Stimulated activated CD8-positive, alpha-beta memory T cell treated with anti-CD3 and anti-CD28 coated beads, Interleukin-4, amount 100 ng/mL, for 4 hours (primary cell): ENCODE results near the gene ATP9A.
"Not testable (repeated sequence)": the region's sequence is repeated elsewhere in the genome, so short reads cannot be mapped to it uniquely, and the experiment has no call there.

ENCODE experiments used
- DNase-seq, 2 donors: peaks; one replicate each; pipeline ENCODE4 v3.0.0-alpha.2; 2020; ENCODE audit warnings: low read depth in 2 of 2, low spot score in 1 of 2

ATP9A gene

DNA sequence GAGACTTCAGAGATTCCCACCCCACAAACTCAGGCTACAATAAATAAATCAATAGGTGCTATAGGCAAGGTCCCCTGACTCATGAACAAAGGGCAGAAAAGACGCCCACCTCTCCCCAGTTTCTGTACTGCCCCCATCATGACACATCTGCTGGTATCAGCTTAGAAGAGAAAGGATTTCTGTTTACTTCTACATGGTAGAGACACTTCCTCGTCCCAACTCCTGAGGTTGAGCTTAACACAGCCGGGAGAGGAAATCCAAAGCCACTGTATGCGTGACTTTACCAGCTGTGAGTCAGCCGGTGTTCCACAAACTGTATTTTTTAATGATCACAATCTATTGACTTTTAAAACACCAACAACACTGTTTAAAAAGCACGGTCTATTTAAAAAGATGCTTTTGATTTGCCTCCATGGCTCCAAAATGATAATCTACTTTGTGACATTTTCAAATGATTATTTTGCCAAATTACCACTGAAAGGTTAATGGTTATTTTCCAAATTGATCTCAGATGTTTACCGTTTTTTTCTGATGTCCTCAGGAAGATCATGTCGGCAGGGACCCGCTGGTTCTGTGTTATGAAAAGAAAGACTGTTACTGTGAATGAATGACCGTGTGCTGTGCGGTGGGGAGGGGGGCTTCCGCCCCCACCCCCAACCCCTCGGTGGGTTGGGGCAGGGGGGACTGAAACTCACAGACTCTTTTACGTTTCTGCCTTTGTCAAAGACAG, 72.5 kb downstream of the ATP9A start:
- DNase-seq, result no peak

DNA sequence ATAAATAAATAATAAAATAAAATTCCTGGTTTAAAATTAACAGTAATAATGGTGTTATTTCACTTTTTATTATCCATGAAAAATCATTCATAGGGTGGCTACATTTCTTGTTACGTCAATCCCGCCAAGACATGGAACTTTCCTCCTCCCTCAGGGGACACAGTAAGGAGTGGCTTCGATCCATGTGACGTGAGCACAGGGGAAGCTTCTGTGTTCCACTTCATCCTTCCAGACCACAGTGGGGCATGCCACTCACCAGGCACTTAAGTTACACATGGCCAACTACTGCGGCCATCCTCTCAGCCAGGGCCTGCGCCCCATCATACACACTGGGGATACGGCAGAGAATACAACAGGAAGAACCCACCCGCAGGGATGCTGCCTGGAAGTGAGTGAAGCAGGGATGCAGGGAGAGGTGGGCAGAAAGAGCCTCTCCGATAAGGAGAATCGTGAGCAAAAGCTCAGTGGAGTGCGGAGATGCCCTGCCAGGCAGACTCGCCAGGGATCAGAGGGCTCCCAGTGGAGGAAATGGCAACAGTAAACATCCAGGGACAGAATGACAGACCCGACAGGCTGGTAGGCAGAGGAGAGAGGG, 75.3 kb downstream of the ATP9A start:
- no peak for DNase-seq

DNA sequence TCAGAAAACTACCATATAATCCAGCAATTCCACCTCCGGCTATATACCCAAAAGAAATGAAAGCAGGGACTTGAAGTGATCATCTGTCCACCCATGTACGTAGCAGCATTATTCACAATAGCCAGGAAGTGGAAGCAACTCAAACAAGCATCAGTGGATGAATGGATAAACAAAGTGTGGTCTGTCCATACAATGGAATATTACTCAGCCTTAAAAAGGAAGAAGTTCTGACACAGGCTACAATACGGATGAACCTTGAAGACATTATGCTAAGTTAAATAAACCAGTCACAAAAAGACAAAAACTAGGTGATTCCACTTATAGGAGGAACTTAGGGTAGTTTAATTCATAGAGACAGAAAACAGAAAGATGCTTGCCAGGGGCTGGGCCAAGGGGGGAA, 76.5 kb downstream of the ATP9A start:
- DNase-seq, result no peak

DNA sequence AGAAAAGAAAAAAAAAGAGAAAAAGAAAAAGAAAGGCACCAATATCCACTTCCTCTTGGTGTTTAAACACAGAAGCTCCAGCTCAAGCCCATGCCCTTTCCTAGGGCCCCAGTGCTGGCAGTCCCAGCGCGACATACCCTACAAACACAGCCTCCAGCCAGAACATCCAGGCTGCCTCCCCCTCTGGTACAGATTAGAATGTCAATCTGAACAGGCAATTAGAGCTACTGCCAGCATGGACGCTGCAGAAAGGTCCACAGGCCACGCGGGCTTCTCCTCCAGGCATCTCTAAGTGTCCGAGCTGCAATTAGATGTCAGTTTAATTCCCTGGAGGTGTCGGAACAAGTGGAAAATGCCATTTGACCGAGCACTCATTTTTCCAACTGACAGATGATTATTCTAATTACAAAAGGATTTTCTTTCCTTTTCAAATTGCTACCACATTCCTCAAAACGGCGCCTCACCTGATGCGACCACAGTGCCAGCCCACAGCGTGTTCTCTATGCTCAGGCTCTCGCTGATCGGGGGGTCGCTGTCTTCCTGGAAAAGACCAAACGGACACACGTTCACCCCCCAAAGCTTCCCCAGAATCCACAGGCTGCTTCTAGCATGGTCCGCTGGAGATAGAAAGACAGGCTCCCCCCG, 79.5 kb downstream of the ATP9A start:
- DNase-seq, result no peak

DNA sequence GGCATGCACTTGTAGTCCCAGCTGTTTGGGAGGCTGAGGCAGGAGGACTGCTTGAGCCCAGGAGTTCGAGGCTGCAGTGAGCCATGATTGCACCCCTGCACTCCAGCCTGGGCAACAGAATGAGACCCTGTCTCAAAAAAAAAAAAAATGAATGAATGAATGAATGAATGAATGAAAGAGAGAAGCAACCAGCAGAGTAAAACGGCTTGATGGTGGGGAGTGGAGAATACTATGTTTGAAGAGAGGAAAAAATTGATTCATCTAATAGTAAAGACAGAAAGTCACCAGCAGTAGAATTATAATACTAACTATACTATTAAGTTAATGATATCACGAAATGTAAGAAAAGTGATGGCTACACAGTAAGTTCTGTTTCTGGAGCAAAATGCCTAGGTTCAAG, 80.6 kb downstream of the ATP9A start:
- no peak for DNase-seq

DNA sequence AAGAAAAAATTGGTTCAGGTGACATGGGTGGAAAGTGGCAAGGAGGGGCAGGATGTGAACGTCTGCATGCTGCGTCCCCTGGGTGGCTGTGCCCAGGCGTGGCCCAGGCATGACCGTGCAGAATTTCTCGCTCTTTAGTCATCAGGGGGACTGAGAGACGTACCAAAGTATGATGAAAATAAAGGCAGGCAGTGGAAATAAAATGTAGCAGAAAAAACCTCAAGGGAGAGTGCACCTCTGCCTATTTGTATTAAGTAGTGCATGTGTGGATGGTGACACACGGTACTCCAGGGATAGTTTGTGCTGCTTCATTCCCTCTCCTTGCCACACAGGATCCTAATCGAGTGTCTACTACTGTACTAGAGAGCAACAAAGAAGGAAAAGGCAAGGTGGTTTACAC, 81.1 kb downstream of the ATP9A start:
- no peak for DNase-seq

DNA sequence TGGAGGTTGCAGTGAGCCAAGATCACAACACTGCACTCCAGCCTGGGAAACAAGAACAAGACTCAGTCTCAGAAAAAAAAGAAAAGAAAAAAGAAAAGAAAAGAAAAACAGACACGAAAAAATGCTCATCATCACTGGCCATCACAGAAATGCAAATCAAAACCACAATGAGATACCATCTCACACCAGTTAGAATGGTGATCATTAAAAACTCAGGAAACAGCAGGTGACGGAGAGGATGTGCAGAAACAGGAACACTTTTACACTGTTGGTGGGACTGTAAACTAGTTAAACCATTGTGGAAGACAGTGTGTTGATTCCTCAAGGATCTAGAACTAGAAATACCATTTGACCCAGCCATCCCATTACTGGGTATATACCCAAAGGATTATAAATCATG, 82.7 kb downstream of the ATP9A start:
- DNase-seq, result not testable (repeated sequence)

DNA sequence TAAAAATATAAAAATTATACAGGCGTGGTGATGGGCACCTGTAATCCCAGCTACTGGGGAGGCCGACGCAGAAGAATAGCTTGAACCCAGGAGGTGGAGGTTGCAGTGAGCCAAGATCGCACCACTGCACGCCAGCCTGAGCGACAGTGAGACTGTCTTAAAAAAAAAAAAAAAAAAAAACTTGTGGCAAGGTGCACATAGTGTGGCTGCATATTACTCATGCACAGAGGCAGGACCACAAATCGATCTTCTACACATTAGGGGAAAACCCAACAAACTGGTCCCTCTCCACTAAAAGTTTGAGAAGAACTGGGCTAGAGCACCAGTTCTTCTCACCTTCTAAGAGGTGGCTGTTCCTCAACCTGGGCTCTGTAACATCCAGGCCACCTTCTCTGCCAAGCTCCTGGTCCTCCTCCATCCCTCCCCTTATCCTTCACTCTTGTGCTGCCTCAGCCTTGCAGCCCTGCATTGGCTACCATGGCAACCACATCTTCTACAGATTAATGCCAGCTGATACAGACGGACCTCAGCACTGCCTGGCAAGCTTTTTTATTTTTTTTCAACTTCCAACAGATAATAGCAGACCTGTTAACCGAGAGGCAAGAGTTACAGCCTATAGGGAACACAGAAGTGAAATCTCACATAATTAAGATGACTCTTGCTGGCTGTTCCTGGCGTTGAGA, 88.0 kb downstream of the ATP9A start:
- no peak for DNase-seq

DNA sequence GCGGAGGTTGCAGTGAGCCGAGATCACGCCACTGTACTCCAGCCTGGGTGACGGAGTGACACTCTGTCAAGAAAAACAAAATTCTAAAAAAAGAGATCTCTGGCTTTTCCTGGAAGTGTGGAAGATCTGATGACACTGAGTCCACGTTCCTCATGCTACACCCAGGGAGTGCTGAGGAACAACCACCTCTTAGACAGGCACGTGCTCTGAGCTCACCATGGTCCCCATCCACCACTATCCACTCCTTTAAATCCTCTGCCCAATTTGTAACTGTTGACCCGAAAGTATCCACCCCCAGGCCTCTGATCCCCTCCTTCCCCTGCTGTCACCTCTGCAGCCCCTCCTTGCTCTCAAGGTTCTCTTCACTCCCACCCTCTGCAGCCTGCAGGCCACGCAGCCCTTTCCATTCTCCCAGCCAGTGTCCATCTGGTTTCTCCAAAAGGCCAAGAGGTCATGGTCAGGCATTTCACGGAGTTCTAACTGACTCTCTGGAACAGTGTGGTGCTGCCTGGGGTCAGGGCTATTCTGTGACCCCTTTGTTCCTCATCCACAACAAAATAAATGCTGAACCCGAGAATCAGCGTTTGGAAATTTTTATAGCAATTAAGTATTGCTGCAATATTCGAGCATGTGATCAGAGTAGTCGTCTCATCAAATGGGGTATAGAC, 88.8 kb downstream of the ATP9A start:
- no peak for DNase-seq

DNA sequence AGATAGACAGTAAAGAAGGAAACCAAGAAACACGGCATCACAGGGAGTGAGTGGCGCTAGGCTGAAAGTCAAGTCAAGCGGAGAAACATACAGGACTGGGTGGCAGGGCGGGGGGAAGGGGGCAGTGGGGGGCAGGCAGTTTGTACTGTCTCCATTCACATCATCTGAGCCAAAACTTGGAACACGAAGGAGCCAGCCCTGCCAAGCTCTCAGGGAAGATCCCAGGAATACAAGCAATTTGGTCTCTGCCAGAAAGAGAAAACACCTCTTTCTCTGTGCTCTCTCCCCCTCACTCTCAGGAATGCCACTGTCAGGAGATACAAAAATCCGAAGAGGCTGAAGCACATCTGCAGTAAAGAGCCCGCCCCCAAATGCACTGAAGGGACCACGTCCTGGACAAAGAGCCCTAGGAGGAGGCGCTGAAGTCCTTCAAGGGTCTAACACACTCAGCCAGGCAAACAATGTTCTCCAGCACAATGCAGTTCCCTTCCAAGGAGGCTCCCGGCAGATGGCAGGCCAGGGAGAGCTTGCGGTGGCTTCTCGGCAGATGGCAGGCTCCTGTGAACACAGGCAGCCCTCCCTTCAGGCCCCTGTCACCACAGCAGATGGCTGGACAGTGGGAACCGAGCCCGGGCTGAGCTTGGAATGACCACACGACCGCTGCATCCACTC, 90.0 kb downstream of the ATP9A start:
- no peak for DNase-seq

DNA sequence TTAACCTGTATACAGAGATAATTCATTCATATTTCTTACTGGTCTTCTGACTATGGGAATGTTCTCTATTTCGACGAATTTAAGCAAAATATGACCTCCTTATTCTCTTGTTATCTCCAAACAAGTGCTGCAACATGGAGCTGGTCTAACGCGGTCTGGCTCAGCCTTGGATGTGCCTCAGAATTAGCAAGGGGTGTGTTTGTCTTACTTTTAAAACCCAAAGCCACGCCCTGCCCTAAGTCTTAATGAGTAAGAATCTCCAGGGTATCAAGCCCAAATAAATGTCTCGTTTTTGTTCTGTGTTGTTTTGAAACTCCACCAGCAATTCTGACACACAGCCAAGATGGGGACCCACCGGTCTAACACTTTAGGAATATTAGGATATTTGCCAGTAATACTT, 99.2 kb downstream of the ATP9A start:
- no peak for DNase-seq

DNA sequence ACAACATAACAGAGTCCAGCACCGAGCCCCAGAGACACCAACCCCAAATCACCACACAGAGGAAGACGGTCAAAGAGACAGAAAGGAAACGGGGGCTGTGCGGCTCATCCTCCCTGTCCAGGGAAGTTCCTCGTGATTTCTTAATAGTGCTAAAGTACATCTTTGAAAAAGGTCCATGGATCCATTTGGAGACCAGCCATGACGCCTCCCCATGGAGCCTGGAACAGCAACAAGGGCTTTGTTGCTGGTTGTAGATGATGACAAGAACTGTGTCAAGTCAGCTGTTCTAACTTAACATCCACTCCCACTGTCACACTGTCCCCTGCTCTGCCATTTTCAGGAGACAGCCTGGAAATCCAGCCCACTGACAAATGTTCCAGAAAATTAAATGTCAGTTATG, 99.7 kb downstream of the ATP9A start:
- no peak for DNase-seq

DNA sequence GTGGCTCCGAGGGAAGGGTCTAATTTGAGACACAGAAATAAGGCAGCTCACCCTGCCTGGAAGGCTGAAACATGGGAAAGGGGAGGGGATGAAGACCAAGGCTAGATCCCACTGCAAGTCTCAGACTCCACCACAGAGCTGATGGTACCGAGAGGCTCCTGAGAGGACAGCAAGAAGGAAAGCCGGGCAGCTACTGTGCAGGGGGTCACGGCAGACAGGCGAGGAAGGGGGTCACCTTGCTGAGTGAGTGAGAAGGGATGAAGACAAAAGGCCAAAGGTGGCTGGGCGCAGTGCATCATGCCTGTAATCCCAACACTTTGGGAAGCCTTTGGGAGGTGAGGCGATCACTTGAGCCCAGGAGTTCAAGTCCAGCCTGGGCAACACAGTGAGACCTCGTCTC, 100.7 kb downstream of the ATP9A start:
- no peak for DNase-seq

DNA sequence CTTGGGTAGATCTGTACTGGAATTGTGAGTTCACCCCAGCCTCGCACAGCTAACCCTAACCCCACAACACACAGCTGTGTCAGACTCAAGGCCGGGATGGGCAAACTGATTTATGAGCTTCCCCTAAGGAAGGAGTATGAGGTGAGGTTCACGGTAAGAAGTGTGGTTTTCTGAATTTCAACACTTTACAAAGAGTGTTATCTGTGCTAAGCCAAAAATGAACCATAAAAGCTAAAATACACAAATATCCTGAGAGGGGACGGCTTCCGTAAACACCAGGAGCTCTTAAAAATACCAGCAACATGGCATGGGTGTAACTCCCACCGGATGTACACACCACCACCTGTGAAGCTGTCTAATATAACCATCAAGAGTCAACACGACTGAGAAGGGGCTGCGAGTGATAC, 101.2 kb downstream of the ATP9A start:
- no peak for DNase-seq

DNA sequence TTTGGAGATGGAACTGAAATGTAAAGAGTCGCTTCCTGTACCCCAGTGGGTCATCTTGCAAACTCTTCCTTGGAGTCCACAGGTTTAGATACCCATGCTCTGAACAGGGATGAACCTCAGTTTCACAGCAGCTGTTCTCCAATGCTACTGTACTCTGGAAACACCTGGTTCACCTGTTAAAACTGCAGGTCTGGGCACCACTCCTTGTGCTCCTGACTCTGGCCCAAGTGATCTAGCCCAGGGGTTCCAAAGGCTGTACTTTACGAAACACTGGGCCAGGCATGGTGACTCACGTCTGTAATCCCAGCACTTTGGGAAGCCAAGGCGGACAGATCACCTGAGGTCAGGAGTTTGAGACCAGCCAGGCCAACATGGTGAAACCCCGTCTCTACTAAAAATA, 102.1 kb downstream of the ATP9A start:
- DNase-seq, result no peak

DNA sequence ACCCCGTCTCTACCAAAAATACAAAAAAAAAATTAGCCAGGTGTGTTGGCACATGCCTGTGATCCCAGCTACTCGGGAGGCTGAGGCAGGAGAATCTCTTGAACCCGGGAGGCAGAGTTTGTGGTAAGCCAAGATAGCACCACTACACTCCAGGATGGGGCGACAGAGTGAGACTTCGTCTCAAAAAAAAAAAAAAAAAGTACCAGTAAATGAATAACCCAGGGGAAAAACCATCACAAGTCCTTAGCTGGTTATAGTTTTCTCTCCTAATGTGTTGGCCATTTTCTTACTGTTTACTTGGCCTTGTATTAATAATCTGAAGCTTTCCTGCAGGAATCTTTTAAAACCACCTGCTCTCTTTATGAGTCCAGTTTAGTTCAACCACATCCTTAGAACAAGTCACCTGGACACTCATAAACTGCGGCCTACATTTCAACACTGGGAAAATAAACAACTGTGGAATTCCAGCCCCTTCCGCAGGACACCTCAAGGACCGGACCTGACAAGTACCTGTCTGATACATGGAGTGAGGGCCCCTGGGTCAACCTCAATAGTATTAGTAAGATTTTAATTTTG, 102.6 kb downstream of the ATP9A start:
- DNase-seq, result no peak

DNA sequence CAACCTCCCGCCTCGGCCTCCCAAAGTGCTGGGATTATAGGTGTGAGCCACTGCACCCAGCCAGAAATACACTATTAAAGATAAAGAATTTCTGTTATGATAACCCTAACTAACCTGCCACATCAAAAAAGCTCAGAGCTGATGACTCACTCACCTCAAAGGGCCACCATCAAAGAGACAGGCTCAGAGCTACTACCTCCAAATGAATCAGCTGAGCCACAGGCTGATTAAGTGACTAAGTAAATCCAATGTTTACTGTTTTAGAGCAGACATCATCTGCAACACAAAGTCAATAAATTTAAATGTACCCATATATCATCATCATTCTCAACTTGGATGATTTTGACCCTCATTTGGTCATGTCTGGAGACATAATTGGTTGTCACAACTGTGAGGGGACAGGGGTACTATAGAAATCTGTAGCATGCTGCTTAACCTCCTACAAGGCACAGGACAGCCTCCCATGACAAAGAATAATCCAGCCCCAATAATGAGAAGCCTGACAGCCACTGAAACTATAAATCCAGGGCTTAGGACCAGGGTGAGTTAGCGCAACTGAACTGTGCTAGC, 106.5 kb downstream of the ATP9A start:
- DNase-seq, result peak in 1 of 2 donors; percentile 6

DNA sequence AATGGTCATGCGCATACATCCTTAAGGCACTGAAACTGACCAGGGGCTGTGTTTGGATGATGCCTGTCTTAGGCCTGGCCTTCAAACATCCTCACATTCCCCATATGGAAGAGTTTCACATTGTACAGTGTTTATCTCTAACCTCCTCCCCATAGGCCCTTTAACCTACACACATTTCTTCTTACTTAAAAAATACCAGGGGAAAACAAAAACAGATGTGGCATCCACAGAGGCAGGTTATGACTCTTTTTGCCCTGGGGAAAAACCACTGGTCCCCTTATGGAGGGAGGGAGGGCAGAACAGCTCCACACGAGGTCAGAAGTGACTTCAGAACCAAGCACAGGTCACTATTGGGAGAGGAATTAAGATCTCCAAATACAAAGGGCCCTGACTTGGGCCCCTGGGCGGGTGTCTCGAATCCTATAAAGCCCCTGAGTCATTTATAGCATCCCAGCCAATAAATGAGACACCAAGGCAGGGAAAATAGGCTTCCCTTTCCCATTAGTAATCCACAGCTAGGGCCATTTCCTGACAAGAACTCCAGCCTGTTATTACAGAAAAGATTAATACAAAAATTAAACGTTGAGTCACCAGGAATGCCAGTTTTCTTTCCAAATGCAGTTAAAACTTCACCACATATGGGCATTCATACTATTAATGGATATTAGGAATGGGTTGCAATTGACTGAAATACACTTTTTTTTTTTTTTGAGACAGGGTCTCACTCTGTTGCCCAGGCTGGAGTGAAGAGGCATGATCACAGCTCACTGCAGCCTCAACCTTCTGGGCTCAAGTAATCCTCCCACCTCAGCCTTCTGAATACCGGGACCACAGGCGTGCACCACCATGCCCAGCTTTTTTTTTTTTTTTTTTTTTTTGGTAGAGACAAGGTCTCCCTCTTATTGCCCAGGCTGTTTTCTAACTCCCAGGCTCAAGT, 107.2 kb downstream of the ATP9A start:
- DNase-seq, result no peak

DNA sequence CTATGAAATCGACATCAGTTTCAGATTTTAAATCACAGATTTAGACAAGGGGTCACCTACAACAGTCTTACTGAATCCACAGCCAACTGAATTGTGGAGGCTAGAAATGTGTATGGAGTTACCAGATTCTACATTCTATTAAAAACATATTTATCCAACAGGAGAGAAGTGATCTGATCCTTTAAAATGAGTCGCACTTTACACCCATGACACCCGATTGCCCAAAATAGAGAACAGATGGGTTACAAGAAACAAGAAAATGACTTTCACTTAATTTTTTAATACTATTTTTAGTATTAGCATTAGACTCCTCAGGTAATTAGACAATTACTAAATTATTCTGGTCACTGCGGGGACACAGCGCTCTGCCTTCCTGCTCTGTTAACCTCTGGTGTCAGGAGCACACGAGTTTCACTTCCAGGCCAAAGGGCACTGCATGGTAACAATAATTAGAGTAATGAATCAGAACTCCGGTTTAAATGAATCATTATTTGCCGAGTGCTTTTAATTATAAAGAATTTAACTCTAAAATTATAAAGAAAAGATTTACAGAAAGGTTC, 108.6 kb downstream of the ATP9A start:
- no peak for DNase-seq
